HTERT RPE-1 (cell line): ENCODE data around the gene ZFYVE28.
"Not testable (repeated sequence)": the region's sequence is repeated elsewhere in the genome, so short reads cannot be mapped to it uniquely, and the experiment has no call there.

Experiments used
- in situ Hi-C: fragments of 300-500 bp; cut with MboI; formaldehyde crosslinking; loops from 4 replicates; pipeline ENCODE4 v1.14.3; 2020; ENCODE audit warnings: low sequenced_read_pairs

ZFYVE28 gene

GRCh38 chr4:2393353-2394270, 24.8 kb downstream of the ZFYVE28 start:
- in situ Hi-C loops, result no loop called here

DNA sequence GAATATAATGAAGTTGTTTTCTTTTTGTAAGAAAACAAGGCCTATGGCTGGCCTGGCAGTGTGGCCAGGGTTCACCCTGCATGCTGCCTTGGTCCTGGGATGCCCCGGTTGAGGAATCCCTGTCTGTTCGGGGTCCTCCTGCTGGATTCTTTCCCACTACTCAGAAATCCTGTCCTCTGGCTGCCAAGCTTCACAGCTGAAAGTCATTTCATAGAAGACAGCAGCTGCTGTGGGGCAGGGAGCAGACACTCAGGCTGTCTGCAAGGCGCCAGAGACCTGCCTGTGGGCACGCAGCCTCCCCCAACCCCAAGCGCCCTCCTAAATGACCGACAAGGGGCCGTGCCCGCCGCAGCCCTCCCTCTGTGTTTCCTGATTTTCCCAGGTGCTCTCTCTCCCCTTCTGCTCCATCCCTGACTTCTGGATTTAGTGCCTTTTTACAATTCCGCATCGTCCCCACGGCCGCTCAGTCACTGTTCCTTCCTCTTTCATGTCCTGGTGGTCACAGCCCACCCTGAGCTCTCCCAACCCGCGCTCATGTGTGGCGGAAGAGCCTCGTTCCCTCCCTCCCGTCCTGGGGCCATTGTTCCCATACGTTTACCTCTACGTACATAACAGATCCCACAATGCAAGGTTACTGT, 27.5 kb downstream of the ZFYVE28 start:
- in situ Hi-C loops, result no loop called here

GRCh38 chr4:2390146-2390545, 28.3 kb downstream of the ZFYVE28 start:
- in situ Hi-C loops, result no loop called here

- in situ Hi-C loops, result no loop called here
Observed at GRCh38 chr4:2389691-2390090, 28.8 kb downstream of the ZFYVE28 start.

DNA sequence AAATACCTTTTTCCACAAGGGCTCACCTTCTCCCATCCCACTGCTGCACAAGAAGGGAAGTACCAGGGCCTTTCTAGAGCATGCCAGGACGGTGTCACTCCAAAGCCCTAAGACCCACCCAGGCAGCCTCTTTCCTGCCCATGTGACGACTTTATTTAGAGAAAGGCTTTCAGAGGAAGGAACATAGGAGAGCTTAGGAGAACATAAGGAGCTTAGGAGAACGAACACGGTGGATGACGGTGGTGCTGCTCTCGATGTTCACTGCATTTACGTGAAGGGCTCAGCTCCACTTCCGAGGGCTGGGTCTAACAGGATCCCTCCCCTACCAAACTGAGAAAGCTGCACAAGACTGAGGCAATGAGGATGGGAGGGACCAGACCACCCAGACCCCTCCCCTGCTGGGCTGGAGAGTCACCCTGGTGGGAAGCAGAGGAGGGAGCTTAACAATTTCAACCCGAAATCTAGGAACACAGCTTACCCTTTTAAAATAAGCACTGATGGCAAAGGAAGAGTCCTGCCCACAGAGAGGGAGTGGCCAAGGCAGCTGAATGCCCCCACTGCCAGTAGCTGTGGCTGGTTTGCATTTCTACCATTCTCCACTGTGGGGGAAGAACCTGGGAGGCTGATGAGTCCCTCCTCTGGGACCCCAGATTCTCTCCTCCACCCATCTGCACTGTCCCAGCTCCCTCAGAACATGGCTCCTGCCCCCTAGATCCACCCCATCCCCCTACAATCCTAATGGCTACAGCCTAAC, 29.8 kb downstream of the ZFYVE28 start:
- in situ Hi-C loops, result no loop called here

DNA sequence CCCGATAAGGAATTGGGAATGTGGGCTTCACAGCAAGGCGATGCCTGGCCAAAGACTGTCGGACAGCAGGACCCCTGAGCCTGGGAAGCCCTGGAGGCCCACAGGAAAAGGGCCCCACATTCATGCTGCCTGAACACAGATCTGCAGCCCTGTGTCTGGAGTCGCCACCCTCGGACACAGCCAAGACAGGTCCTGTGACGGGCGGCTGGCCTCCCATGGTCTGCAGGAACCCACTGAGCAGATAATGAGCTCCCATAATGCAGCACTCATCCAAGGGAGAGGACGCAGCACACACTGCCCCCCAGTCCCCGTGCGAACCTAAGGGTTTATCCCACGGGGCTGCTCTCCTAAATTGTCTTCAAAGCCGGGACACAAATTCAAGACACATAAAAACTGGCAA, 30.6 kb downstream of the ZFYVE28 start:
- in situ Hi-C loops, result no loop called here

DNA sequence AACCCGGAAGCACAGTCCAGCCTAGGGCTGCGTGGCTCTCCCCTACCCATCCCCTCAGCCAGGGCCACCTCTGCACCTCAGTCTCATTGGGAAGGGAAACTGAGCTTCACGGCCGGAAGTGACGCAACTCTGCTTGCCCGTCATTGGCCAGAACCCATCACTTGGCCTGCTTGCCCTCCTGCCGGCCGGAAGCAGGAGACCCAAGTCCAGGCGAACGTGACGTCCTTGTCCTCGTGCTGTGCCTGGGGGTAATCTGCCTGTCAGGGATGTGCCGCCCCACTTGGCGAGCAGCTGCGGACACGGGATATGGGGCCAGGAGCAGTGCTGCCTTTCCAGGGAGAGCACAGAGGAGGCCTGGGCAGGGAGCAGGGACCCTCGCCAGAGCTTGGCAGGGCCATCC, 31.2 kb downstream of the ZFYVE28 start:
- in situ Hi-C loops, result no loop called here

GRCh38 chr4:2386717-2387116, 31.7 kb downstream of the ZFYVE28 start:
- in situ Hi-C loops, result no loop called here

GRCh38 chr4:2385516-2385915, 32.9 kb downstream of the ZFYVE28 start:
- in situ Hi-C loops, result no loop called here

DNA sequence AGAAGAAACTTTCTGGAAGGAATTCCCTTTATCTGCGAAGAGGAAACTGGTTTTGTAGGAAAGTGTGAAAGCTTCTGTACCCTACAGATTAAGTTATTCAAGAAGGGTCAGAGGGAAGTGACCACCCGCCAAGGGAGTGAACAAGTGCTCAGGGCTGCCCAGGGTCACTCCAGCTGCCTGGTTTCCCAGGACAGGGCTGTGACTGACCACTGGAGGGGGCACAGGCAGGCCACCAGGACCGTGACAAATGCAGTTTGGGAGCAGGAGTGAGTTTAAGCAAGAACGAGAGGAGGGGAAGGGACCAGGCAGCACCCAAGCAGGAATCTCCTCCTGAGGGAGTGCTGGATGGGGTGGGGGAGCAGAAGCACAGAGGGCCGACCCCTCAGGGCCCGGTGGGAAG, 34.2 kb downstream of the ZFYVE28 start:
- in situ Hi-C loops, result no loop called here

- in situ Hi-C loops, result no loop called here
Observed at GRCh38 chr4:2383760-2384159, 34.7 kb downstream of the ZFYVE28 start.

GRCh38 chr4:2383220-2383631, 35.2 kb downstream of the ZFYVE28 start:
- in situ Hi-C loops, result not testable (repeated sequence)

- in situ Hi-C loops, result not testable (repeated sequence)
Observed at GRCh38 chr4:2382769-2383202, 35.7 kb downstream of the ZFYVE28 start.

DNA sequence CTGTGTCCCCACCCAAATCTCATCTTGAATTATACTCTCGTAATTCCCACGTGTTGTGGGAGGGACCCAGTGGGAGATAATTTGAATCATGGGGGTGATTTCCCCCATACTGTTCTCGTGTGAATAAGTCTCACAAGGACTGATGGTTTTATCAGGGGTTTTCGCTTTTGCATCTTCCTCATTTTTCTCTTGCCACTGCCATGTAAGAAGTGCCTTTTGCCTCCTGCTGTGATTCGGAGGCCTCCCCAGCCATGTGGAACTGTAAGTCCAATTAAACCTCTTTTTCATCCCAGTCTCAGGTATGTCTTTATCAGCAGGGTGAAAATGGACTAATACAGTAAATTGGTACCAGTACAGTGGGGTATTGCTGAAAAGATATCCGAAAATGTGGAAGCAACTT, 37.9 kb downstream of the ZFYVE28 start:
- in situ Hi-C loops, result not testable (repeated sequence)

DNA sequence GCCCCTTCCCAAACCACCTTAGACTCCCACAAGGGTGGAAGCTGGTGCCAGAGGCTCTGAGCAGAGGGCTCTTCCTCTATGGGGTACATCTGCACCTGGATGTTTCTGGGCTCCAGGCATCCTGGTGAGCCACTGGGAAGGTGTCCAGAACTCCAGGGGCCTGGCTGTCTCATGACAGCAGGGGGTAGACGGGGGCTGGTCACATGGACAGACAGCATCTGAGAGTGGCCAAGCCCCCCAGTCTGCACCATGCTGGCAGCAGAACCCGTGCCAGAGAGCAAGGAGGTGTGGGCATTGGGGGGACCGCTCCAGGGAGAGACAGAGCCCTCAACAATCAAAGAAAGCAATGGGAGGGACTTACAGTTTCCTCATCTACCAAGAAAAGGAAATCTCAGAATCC, 39.5 kb downstream of the ZFYVE28 start:
- in situ Hi-C loops, result no loop called here

GRCh38 chr4:2378401-2378800, 40.0 kb downstream of the ZFYVE28 start:
- in situ Hi-C loops, result no loop called here

DNA sequence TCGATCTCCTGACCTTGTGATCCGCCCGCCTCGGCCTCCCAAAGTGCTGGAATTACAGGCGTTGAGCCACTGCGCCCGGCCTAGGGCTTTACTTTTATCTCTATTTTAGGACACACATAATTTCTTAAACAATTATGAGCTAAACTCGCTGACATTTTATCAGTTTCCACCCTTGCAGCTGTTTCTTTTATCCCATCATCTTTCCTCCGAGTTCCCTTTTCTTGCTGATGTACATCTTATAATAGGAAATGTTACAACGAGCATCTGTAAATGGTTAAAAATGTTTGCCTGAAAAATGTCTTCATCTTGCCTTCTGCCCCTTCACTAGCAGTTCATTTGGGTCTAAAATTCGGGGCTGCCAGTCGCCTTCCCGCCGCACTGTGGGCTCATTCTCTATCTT, 41.2 kb downstream of the ZFYVE28 start:
- in situ Hi-C loops, result no loop called here

GRCh38 chr4:2375427-2375826, 43.0 kb downstream of the ZFYVE28 start:
- in situ Hi-C loops, result no loop called here

DNA sequence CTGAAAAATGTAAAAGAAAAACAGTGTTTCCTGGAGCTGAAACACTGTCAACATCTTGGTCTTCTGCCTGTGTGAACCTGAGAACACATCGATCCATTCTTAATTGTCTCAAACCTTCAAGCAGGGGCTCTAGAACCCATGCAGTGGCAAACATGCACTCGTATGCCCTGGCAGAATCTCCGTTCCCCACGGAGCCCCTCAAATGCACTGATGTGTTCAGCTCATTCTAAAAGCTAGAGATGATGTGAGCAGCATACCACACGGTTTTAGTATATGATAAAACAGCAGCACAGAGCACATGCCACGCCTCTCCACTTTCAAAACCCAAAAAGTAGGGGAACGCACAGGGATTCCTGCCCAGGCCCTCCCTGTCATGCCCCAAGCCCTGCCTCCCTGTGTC, 44.9 kb downstream of the ZFYVE28 start:
- in situ Hi-C loops, result no loop called here

DNA sequence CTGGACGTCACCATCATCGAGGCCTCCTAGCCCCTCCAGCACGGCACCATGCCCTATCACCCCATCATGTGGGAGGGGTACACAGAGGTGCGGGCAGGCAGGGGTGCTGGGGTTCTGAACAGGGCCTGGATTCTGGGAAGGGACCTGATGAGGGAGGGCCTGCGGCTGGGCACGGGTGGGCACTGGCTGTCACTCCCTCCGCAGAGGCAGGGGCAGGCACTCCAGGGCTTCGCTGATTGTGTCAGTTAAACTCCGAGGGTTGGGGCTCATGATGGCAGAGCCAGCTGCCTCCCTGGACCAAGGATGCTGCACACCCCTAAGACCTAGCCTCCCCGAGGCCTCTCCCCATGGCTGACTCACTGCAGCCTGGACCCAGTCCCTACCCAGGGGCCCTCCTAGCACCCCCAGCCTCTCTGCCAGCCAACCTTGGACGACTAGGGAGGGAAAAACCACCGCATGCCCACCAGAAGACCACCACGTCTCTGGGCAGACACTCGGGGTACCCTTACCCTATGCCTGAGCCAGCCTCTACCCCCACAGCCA, 45.9 kb downstream of the ZFYVE28 start:
- in situ Hi-C loops, result no loop called here

DNA sequence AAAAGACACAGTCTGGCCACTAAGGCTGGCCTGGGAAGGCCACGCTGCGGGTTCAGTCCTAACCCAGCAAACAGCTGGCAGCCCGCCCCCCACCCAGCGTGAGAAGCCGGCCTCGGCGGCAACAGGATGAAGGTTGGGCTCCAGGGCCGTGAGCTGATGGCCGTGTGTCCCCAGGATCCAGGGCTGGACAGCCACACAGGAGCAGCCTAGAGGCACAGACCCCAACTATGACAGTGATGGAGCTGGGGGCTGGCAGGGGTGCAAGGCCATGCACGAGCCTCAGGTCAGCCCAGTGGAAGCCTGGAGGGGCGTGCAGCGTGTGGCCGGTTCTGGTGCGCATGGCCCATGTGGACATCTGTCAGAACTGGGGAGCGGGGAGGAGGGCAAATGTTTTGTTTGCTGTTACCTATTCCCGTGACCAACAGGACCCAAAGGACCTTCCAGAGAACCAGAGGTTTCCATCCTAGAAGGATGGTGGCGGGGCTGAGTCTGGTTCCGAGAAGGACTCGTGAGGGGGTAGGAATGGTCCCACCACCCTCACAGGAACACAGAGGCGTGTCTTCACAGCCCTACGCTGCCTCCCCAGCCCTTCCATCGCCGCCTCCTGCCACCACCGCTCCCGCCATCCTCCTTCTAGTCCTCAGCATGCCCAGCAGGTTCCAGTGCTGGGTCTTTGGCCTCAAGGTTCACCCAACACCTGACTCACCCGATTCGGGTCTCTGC, 46.5 kb downstream of the ZFYVE28 start:
- in situ Hi-C loops, result no loop called here
